Activated CD4-positive, alpha-beta T cell treated with anti-CD3 and anti-CD28 coated beads, Interleukin-2, Interleukin-4, amounts not matched to agents 100 ng/mL and 50 ng/mL, durations not matched to agents 16 hours and 8 hours (primary cell): ENCODE measurements around the gene PCDHB8.
A peak's percentile ranks its signal among the peaks of the same experiment; 100 is the strongest.
"Not testable (repeated sequence)": the region's sequence is repeated elsewhere in the genome, so short reads cannot be mapped to it uniquely, and the experiment has no call there.

Experiments used
- DNase-seq: peaks from one replicate; pipeline ENCODE4 v3.0.0-alpha.2; 2020; ENCODE audit warnings: low spot score

PCDHB8 gene

GRCh38 chr5:141184117-141184855 is 6.7 kb downstream of the PCDHB8 start:
- DNase-seq, result not testable (repeated sequence)

GRCh38 chr5:141186897-141187512 is 9.4 kb downstream of the PCDHB8 start, which contains the start of gene PCDHB9:
Gene PCDHB9, plus strand, starts transcription at chr5:141187161. Its CDS starts 158 bp downstream, at chr5:141187319.
- peak; percentile 13 for DNase-seq

- not testable (repeated sequence) for DNase-seq
Observed at GRCh38 chr5:141188682-141189081, 11.1 kb downstream of the PCDHB8 start.

GRCh38 chr5:141189131-141189530 is 11.5 kb downstream of the PCDHB8 start:
- not testable (repeated sequence) for DNase-seq

- peak; percentile 6 for DNase-seq
Observed at GRCh38 chr5:141192110-141192725, 14.6 kb downstream of the PCDHB8 start, which contains the start of gene PCDHB10. Gene PCDHB10, plus strand, starts transcription at chr5:141192353. Its CDS starts 200 bp downstream, at chr5:141192553.

GRCh38 chr5:141194332-141194731 is 16.7 kb downstream of the PCDHB8 start:
- DNase-seq, result not testable (repeated sequence)

GRCh38 chr5:141196363-141196762 is 18.8 kb downstream of the PCDHB8 start:
- no peak for DNase-seq

- DNase-seq, result no peak
Observed at GRCh38 chr5:141199359-141200235, 22.0 kb downstream of the PCDHB8 start, which contains the start of gene PCDHB11. Gene PCDHB11, plus strand, starts transcription at chr5:141199627. Its CDS starts 148 bp downstream, at chr5:141199775.

- DNase-seq, result not testable (repeated sequence)
Observed at GRCh38 chr5:141201126-141201525, 23.5 kb downstream of the PCDHB8 start.

- not testable (repeated sequence) for DNase-seq
Observed at GRCh38 chr5:141201646-141202045, 24.1 kb downstream of the PCDHB8 start.

- DNase-seq, result no peak
Observed at GRCh38 chr5:141208478-141208877, 30.9 kb downstream of the PCDHB8 start, which contains the start of gene PCDHB12. Gene PCDHB12, plus strand, starts transcription at chr5:141208719. Its CDS starts 189 bp downstream, at chr5:141208908.

- not testable (repeated sequence) for DNase-seq
Observed at GRCh38 chr5:141210281-141210680, 32.7 kb downstream of the PCDHB8 start.

- not testable (repeated sequence) for DNase-seq
Observed at GRCh38 chr5:141210849-141211248, 33.3 kb downstream of the PCDHB8 start.

GRCh38 chr5:141213656-141214339 is 36.2 kb downstream of the PCDHB8 start, which contains the start of gene PCDHB13:
Gene PCDHB13, plus strand, starts transcription at chr5:141213919. Its CDS starts 205 bp downstream, at chr5:141214124.
- DNase-seq, result not testable (repeated sequence)

- not testable (repeated sequence) for DNase-seq
Observed at GRCh38 chr5:141214583-141214982, 37.0 kb downstream of the PCDHB8 start.

- DNase-seq, result not testable (repeated sequence)
Observed at GRCh38 chr5:141215504-141215903, 37.9 kb downstream of the PCDHB8 start.

- not testable (repeated sequence) for DNase-seq
Observed at GRCh38 chr5:141216035-141216434, 38.4 kb downstream of the PCDHB8 start.

GRCh38 chr5:141223112-141223783 is 45.7 kb downstream of the PCDHB8 start, which contains the start of gene PCDHB14:
Gene PCDHB14, plus strand, starts transcription at chr5:141223343. Its CDS starts 163 bp downstream, at chr5:141223506.
- DNase-seq, result no peak

- DNase-seq, result not testable (repeated sequence)
Observed at GRCh38 chr5:141224844-141225243, 47.3 kb downstream of the PCDHB8 start.

- not testable (repeated sequence) for DNase-seq
Observed at GRCh38 chr5:141225421-141225820, 47.8 kb downstream of the PCDHB8 start.
